HepG2 (cell line): ENCODE results near the gene C9orf78. TPM values are rescaled to one million over a fixed set of nuclear protein-coding genes. Genes with fewer than 3 reads are reported as not detected.

Experiments
- ATAC-seq: fragments of 200-7000 bp; cut with Tn5 transposase; 3 replicates; pipeline ENCODE4 v1.9.1; 2020; ENCODE audit warnings: mild to moderate bottlenecking, moderate library complexity
- BruUV-seq: library from RNA; stranded (reverse); fragments of 400-500 nt; replicated peaks from 2 replicates; lab custom pipeline; 2021; lab: Mats Ljungman, UMichigan
- CTCF ChIA-PET: fragments of 300-600 bp; formaldehyde crosslinking; extraction: SDS; loops from one replicate; lab custom pipeline; 2021; ENCODE audit warnings: low total read pairs, inconsistent platforms, low intra/inter-chr PET ratio; lab: Yijun Ruan, JAX
- POLR2A ChIA-PET: fragments of 350-600 bp; sonication (Branson Sonifier 250); formaldehyde crosslinking; loops from one replicate; lab custom pipeline; 2020; ENCODE audit warnings: antibody characterized with exemption, inconsistent platforms; lab: Yijun Ruan, JAX
- DNase-seq: peaks from one replicate; pipeline ENCODE4 v3.0.0-alpha.2; 2015; ENCODE audit warnings: low spot score
- FAIRE-seq: peaks from 3 replicates; lab custom pipeline; 2011; peaks lifted over from hg19 to GRCh38; lab: Jason Lieb, UNC
- H2AFZ ChIP-seq: one replicate; pipeline ENCODE4 v1.6.1; 2011; ENCODE audit warnings: low read length, inconsistent platforms
- H3K27ac ChIP-seq: fragments of 300-600 bp; 3 replicates; pipeline ENCODE4 v1.8.0; 2011; ENCODE audit warnings: mixed run types, mild to moderate bottlenecking, mixed read lengths, low read length, inconsistent platforms; ENCODE audit not compliant: insufficient read depth; ENCODE audit errors: extremely low read length
- H3K27me3 ChIP-seq, 2 experiments: fragments of 200-600 bp in 1 of 2; 2 replicates in 1 of 2; 3 replicates in 1 of 2; pipeline versions ENCODE4 v1.6.0 to v1.8.0; 2011; ENCODE audit warnings: low read length in 2 of 2, mild to moderate bottlenecking in 2 of 2, moderate library complexity in 2 of 2, inconsistent platforms in 1 of 2; ENCODE audit not compliant: insufficient read depth in 2 of 2, control insufficient read depth in 1 of 2
- H3K36me3 ChIP-seq, 2 experiments: fragments of 200-600 bp in 1 of 2; replicated peaks in 1 of 2; 2 replicates in 1 of 2; 3 replicates in 1 of 2; pipeline versions ENCODE4 v1.5.1 to v1.8.0; 2011; ENCODE audit warnings: low read length in 2 of 2, inconsistent platforms in 1 of 2; ENCODE audit not compliant: insufficient read depth in 2 of 2, control insufficient read depth in 1 of 2
- H3K4me1 ChIP-seq: 2 replicates; pipeline ENCODE4 v1.5.1; 2012; ENCODE audit warnings: low read length, inconsistent platforms; ENCODE audit not compliant: insufficient read depth
- H3K4me2 ChIP-seq: 2 replicates; pipeline ENCODE4 v1.6.0; 2011; ENCODE audit warnings: low read depth, low read length, inconsistent platforms
- H3K4me3 ChIP-seq, 3 experiments: fragments of 200-600 bp in 1 of 3; sonication (generic), shearing (Covaris generic) in 1 of 3; replicated peaks in 1 of 3; 2 replicates each; pipeline ENCODE4 v1.5.1; 2011 to 2016; ENCODE audit warnings: low read length in 3 of 3, inconsistent platforms in 2 of 3, low read depth in 2 of 3, mild to moderate bottlenecking in 2 of 3, control low read depth in 1 of 3, mixed read lengths in 1 of 3; ENCODE audit not compliant: insufficient read depth in 1 of 3
- H3K79me2 ChIP-seq: one replicate; pipeline ENCODE4 v1.6.1; 2011; ENCODE audit warnings: low read length, inconsistent platforms; ENCODE audit not compliant: insufficient read depth
- H3K9ac ChIP-seq: 2 replicates; pipeline ENCODE4 v1.6.0; 2011; ENCODE audit warnings: mild to moderate bottlenecking, low read depth, low read length, inconsistent platforms; ENCODE audit not compliant: insufficient read depth
- H3K9me3 ChIP-seq: 2 replicates; pipeline ENCODE4 v1.5.1; 2012; ENCODE audit warnings: mild to moderate bottlenecking, low read length
- H4K20me1 ChIP-seq: 2 replicates; pipeline ENCODE4 v1.6.0; 2011; ENCODE audit warnings: inconsistent platforms, mild to moderate bottlenecking, low read length, moderate library complexity; ENCODE audit not compliant: insufficient read depth
- CC2D1A ChIP-seq: sonication (generic); formaldehyde crosslinking; IDR thresholded peaks from 2 replicates; pipeline ENCODE4 v1.8.1; 2023; ENCODE audit warnings: mild to moderate bottlenecking, missing genetic modification reagents
- CEBPB ChIP-seq: IDR thresholded peaks from 2 replicates; pipeline ENCODE4 v1.6.1; 2011; ENCODE audit warnings: low read depth, low read length, improper control_type of control experiment, borderline replicate concordance
- HOXA3 ChIP-seq: sonication (generic); formaldehyde crosslinking; IDR thresholded peaks from 2 replicates; pipeline ENCODE4 v1.5.0; 2020; ENCODE audit warnings: missing genetic modification reagents
- RERE ChIP-seq: IDR thresholded peaks from 2 replicates; pipeline ENCODE4 v1.6.1; 2016; ENCODE audit warnings: low read depth, missing genetic modification reagents, missing compliant biosample characterization
- SAP130 ChIP-seq: IDR thresholded peaks from 2 replicates; pipeline ENCODE4 v1.6.1; 2016; ENCODE audit warnings: low read depth
- SATB2 ChIP-seq: sonication (generic); formaldehyde crosslinking; IDR thresholded peaks from 2 replicates; pipeline ENCODE4 v1.5.0; 2020; ENCODE audit warnings: missing genetic modification reagents
- SNAI1 ChIP-seq: sonication (generic); formaldehyde crosslinking; IDR thresholded peaks from 2 replicates; pipeline ENCODE4 v1.5.0; 2020; ENCODE audit warnings: mild to moderate bottlenecking, missing genetic modification reagents, borderline replicate concordance
- TBL1XR1 ChIP-seq: fragments of 150-350 bp; IDR thresholded peaks from 2 replicates; pipeline ENCODE4 v1.6.1; 2014; ENCODE audit warnings: borderline replicate concordance, low read length; ENCODE audit not compliant: partially characterized antibody
- ZNF235 ChIP-seq: sonication (generic); formaldehyde crosslinking; IDR thresholded peaks from 2 replicates; pipeline ENCODE4 v1.8.1; 2023; ENCODE audit warnings: mild to moderate bottlenecking, missing genetic modification reagents, borderline replicate concordance
- ZNF24 ChIP-seq: fragments of 450-650 bp; IDR thresholded peaks from 2 replicates; pipeline ENCODE4 v1.6.1; 2017; ENCODE audit warnings: antibody characterized with exemption, mild to moderate bottlenecking
- ZNF281 ChIP-seq: sonication (generic); formaldehyde crosslinking; IDR thresholded peaks from 2 replicates; pipeline ENCODE4 v1.4.0; 2020; ENCODE audit warnings: missing genetic modification reagents, borderline replicate concordance
- ZNF451 ChIP-seq: sonication (generic); formaldehyde crosslinking; IDR thresholded peaks from 2 replicates; pipeline ENCODE4 v1.5.0; 2020; ENCODE audit warnings: mild to moderate bottlenecking, missing genetic modification reagents
- ZNF746 ChIP-seq: sonication (generic); formaldehyde crosslinking; IDR thresholded peaks from 2 replicates; pipeline ENCODE4 v1.8.0; 2022; ENCODE audit warnings: mild to moderate bottlenecking, missing genetic modification reagents
- ZNF800 ChIP-seq: sonication (generic); formaldehyde crosslinking; IDR thresholded peaks from 2 replicates; pipeline ENCODE4 v1.4.0; 2020; ENCODE audit warnings: missing genetic modification reagents
- WGBS: methylation state at CpG from one replicate; pipeline ENCODE4 v1.1.6; 2017; ENCODE audit warnings: low lambda C conversion rate; 5-methylcytosine and 5-hydroxymethylcytosine counted together
- in situ Hi-C: cut with HindIII; loops from 2 replicates; pipeline ENCODE4 v1.10.0; 2017; ENCODE audit warnings: low pct_unique_long_range_greater_than_20kb; ENCODE audit not compliant: extremely low pct_ligation_motif_present
- intact Hi-C: fragments of 100-400 bp; cut with micrococcal nuclease; formaldehyde crosslinking; loops from one replicate; pipeline ENCODE4 v1.10.0; 2022; ENCODE audit not compliant: unreplicated experiment
- polyA plus RNA-seq, 8 experiments: library from polyadenylated mRNA; depleted of rRNA in 3 of 8; stranded (reverse) in 7 of 8; unstranded in 1 of 8; fragments of >200 nt; fragmentation: Illumina TruSeq in 4 of 8; extraction: Trizol in 4 of 8; gene quantifications; 2 replicates each; pipeline versions ENCODE4 v1.2.1 to v1.2.3, GENCODE V29; 2011 to 2016; ENCODE audit warnings: low read depth in 4 of 8, missing spikeins in 1 of 8, mixed read lengths in 1 of 8; ENCODE audit not compliant: insufficient read depth in 1 of 8
- total RNA-seq, 5 experiments: library from RNA; depleted of rRNA; stranded (reverse); fragments of >200 nt; fragmentation: Illumina TruSeq; extraction: Trizol; gene quantifications; 2 replicates each; pipeline ENCODE4 v1.2.3, GENCODE V29; 2016; ENCODE audit warnings: low read depth in 1 of 5
- TF ChIP-seq, protein P1 (sequence below): sonication (generic); formaldehyde crosslinking; IDR thresholded peaks from 2 replicates; pipeline ENCODE4 v1.8.0; 2023; ENCODE audit warnings: mild to moderate bottlenecking, missing genetic modification reagents

C9orf78 gene
- total and polyA plus RNA-seq, 2 of the 13 experiments (the other 11 are each of a cell fraction or from before 2014, with no cell fraction given): 18.4 to 35.5 TPM

- 96% methylated on average over 9 of the region's 11 CpGs for WGBS
- Histone ChIP-seq H3K27me3 (no peaks in the 10 kb centered on the region), H3K9me3 (no peaks in the 10 kb centered on the region), H3K4me1 (peaks cover 21% of the 10 kb centered on the region), H3K4me3 (no peak overlapping the region), H2AFZ (no peak overlapping the region), H3K4me2 (no peak overlapping the region), H4K20me1 (no peaks in the 10 kb centered on the region), H3K9ac (no peak overlapping the region), H3K27ac (no peak overlapping the region), H3K79me2 (no peaks in the 10 kb centered on the region), H3K36me3 (peaks cover 9 to 41% of the 10 kb centered on the region in 2 experiments; a peak in 4 of 5 replicates)
- POLR2A ChIA-PET: no interaction called here
- no TSS peak for BruUV-seq
- DNase-seq (no peak), ATAC-seq (no peak), FAIRE-seq (no peak)
- intact Hi-C loops (no loop called here), in situ Hi-C loops (no loop called here)
- CTCF ChIA-PET: no interaction called here
- TF ChIP-seq HOXA3 (CRISPR knock-in tag) (no peak), TBL1XR1 (no peak), CC2D1A (CRISPR knock-in tag) (no peak), SNAI1 (CRISPR knock-in tag) (no peak), ZNF281 (CRISPR knock-in tag) (no peak), CEBPB (no peak), ZNF235 (CRISPR knock-in tag) (no peak), ZNF451 (CRISPR knock-in tag) (no peak), SAP130 (CRISPR knock-in tag) (no peak), ZNF746 (CRISPR knock-in tag) (no peak), ZNF800 (CRISPR knock-in tag) (no peak), RERE (CRISPR knock-in tag) (no peak), ZNF24 (no peak), SATB2 (no peak)
- TF ChIP-seq, protein P1, sequence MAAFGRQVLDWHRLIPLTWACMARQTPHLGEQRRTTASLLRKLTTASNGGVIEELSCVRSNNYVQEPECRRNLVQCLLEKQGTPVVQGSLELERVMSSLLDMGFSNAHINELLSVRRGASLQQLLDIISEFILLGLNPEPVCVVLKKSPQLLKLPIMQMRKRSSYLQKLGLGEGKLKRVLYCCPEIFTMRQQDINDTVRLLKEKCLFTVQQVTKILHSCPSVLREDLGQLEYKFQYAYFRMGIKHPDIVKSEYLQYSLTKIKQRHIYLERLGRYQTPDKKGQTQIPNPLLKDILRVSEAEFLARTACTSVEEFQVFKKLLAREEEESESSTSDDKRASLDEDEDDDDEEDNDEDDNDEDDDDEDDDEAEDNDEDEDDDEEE (CRISPR knock-in tag): no peak
Observed at GRCh38 chr9:129815278-129815677, 19.8 kb downstream of the C9orf78 start.
